Thyroid gland (tissue), 4 donors: Measurements from ENCODE around the gene GRIPAP1. TPM values are rescaled to one million over a fixed set of nuclear protein-coding genes. Genes with fewer than 3 reads are reported as not detected.
"Not testable (repeated sequence)": the region's sequence is repeated elsewhere in the genome, so short reads cannot be mapped to it uniquely, and the experiment has no call there.

Experiments used
- DNase-seq, 2 donors: peaks; one replicate each; pipeline ENCODE4 v3.0.0-alpha.2; 2019
- H3K27ac ChIP-seq, 3 donors: fragments of 200-600 bp; sonication (generic); 1 replicate in 2 of 3; 2 replicates in 1 of 3; pipeline ENCODE4 v1.5.1; 2016 to 2019; ENCODE audit warnings: mild to moderate bottlenecking in 1 of 3, moderate library complexity in 1 of 3
- H3K27me3 ChIP-seq: fragments of 200-600 bp; sonication (generic); one replicate; pipeline ENCODE4 v1.5.1; 2019
- H3K36me3 ChIP-seq, 2 donors: fragments of 200-600 bp; sonication (generic); one replicate each; pipeline ENCODE4 v1.5.1; 2016 to 2019
- H3K4me1 ChIP-seq, 2 donors: fragments of 200-600 bp; sonication (generic); one replicate each; pipeline ENCODE4 v1.5.1; 2017 to 2019
- H3K4me3 ChIP-seq, 3 donors: fragments of 200-600 bp; sonication (generic); replicated peaks in 1 of 3; 1 replicate in 2 of 3; 2 replicates in 1 of 3; pipeline ENCODE4 v1.5.1; 2016; ENCODE audit warnings: mild to moderate bottlenecking in 1 of 3
- H3K9me3 ChIP-seq: fragments of 200-600 bp; sonication (generic); one replicate; pipeline ENCODE4 v1.5.1; 2017
- POLR2A ChIP-seq, 2 donors: fragments of 450-650 bp; IDR thresholded peaks; one replicate each; pipeline ENCODE4 v1.6.1; 2017; ENCODE audit warnings: antibody characterized with exemption in 2 of 2, mild to moderate bottlenecking in 2 of 2, moderate library complexity in 1 of 2
- WGBS, 2 donors: methylation state at CpG; one replicate each; pipeline ENCODE4 v1.1.5; 2017; 5-methylcytosine and 5-hydroxymethylcytosine counted together
- intact Hi-C: fragments of 100-400 bp; cut with DNase I; formaldehyde crosslinking; loops from one replicate; pipeline ENCODE4 v1.15.1; 2023
- total RNA-seq, 4 donors: library from RNA; depleted of rRNA; stranded (reverse); fragments of >200 nt; gene quantifications; one replicate each; pipeline ENCODE4 v1.2.3, GENCODE V29; 2016
- TF ChIP-seq, protein P1 (sequence below), 6 experiments: fragments of 200-600 bp in 3 of 6; fragments of 450-650 bp in 3 of 6; sonication (generic) in 3 of 6; IDR thresholded peaks; one replicate each; pipeline ENCODE4 v1.5.1; 2016 to 2019; ENCODE audit warnings: antibody characterized with exemption in 6 of 6, mild to moderate bottlenecking in 2 of 6, inconsistent platforms in 1 of 6, moderate library complexity in 1 of 6

GRIPAP1 gene
- total RNA-seq, 4 donors from 2014 or later: 30.6 to 33.9 (median 33.4) TPM

DNA sequence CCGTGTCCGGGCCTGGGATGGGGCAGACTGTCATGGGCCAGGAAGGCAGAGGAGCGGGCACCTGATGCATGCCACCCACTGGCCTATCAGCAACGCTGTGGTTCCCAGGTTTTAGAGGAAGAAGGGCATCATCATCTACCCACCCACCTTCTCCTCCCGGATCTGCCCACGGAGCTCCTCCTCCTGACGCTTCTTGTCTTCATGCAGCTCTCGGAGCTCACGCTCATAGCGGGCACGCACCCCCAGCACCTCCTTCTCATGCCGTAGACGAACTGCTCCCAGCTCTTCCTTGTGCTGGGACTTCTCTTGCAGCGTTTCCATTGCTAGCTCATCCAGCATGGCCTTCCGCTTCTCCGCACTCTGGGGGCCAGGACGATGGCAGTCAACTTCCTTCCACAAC is 19.0 kb downstream of the GRIPAP1 start:
- H3K4me1 ChIP-seq: no peaks in the 10 kb centered on the region
- no peaks in the 10 kb centered on the region for H3K9me3 ChIP-seq
- H3K4me3 ChIP-seq: no peak overlapping the region
- no peaks in the 10 kb centered on the region for H3K27me3 ChIP-seq
- WGBS, 2 donors: 94 to 95% methylated on average over 9 to 15 of the region's 17 CpGs
- no peak for DNase-seq
- TF ChIP-seq, protein P1, sequence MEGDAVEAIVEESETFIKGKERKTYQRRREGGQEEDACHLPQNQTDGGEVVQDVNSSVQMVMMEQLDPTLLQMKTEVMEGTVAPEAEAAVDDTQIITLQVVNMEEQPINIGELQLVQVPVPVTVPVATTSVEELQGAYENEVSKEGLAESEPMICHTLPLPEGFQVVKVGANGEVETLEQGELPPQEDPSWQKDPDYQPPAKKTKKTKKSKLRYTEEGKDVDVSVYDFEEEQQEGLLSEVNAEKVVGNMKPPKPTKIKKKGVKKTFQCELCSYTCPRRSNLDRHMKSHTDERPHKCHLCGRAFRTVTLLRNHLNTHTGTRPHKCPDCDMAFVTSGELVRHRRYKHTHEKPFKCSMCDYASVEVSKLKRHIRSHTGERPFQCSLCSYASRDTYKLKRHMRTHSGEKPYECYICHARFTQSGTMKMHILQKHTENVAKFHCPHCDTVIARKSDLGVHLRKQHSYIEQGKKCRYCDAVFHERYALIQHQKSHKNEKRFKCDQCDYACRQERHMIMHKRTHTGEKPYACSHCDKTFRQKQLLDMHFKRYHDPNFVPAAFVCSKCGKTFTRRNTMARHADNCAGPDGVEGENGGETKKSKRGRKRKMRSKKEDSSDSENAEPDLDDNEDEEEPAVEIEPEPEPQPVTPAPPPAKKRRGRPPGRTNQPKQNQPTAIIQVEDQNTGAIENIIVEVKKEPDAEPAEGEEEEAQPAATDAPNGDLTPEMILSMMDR (IDR thresholded peaks at IDR 0.05): no peak
- TF ChIP-seq POLR2A (IDR thresholded peaks at IDR 0.05): no peak
- H3K36me3 ChIP-seq: peaks cover 27 to 30% of the 10 kb centered on the region in 2 donors
- intact Hi-C loops: no loop called here
- H3K27ac ChIP-seq: no peak overlapping the region

GRCh38 chrX:48981178-48981577 is 20.9 kb downstream of the GRIPAP1 start:
- Histone ChIP-seq H3K9me3 (no peaks in the 10 kb centered on the region), H3K27ac (no peak overlapping the region), H3K36me3 (peaks cover 27 to 33% of the 10 kb centered on the region in 2 donors), H3K4me3 (no peak overlapping the region), H3K27me3 (no peaks in the 10 kb centered on the region), H3K4me1 (no peaks in the 10 kb centered on the region)
- no peak for TF ChIP-seq POLR2A (IDR thresholded peaks at IDR 0.05)
- TF ChIP-seq, protein P1 (IDR thresholded peaks at IDR 0.05): no peak
- 94 to 95% methylated on average over 5 to 10 of the region's 10 CpGs for WGBS, 2 donors
- DNase-seq: no peak
- intact Hi-C loops: no loop called here

GRCh38 chrX:48980341-48980740 is 21.7 kb downstream of the GRIPAP1 start:
- H3K4me1 ChIP-seq, H3K4me3 ChIP-seq, H3K27me3 ChIP-seq, H3K27ac ChIP-seq, H3K9me3 ChIP-seq, intact Hi-C loops, DNase-seq: not testable (repeated sequence)
- peaks cover 27 to 33% of the 10 kb centered on the region in 2 donors for H3K36me3 ChIP-seq
- WGBS, 2 donors: 87 to 95% methylated on average over 10 of the region's 10 CpGs

GRCh38 chrX:48978226-48978625 is 23.8 kb downstream of the GRIPAP1 start:
- intact Hi-C loops: no loop called here
- Histone ChIP-seq H3K27ac (no peak overlapping the region), H3K36me3 (peaks cover 15 to 31% of the 10 kb centered on the region in 2 donors), H3K27me3 (no peaks in the 10 kb centered on the region), H3K4me1 (no peaks in the 10 kb centered on the region), H3K4me3 (no peak overlapping the region), H3K9me3 (no peaks in the 10 kb centered on the region)
- WGBS, 2 donors: 91 to 96% methylated on average over 5 of the region's 5 CpGs
- TF ChIP-seq POLR2A (IDR thresholded peaks at IDR 0.05): no peak
- TF ChIP-seq, protein P1 (IDR thresholded peaks at IDR 0.05): no peak
- no peak for DNase-seq

- H3K9me3 ChIP-seq: no peaks in the 10 kb centered on the region
- peaks cover 3 to 11% of the 10 kb centered on the region in 2 donors for H3K36me3 ChIP-seq
- no peaks in the 10 kb centered on the region for H3K27me3 ChIP-seq
- no peak overlapping the region for H3K27ac ChIP-seq
- intact Hi-C loops: no loop called here
- DNase-seq: no peak
- peaks cover 7 to 8% of the 10 kb centered on the region in 2 donors for H3K4me1 ChIP-seq
- WGBS, 2 donors: 33 to 53% methylated on average over 3 of the region's 6 CpGs
- H3K4me3 ChIP-seq: no peak overlapping the region
- TF ChIP-seq, protein P1 (IDR thresholded peaks at IDR 0.05): no peak
- TF ChIP-seq POLR2A (IDR thresholded peaks at IDR 0.05): no peak
Observed at GRCh38 chrX:48976086-48976485, 26.0 kb downstream of the GRIPAP1 start.

DNA sequence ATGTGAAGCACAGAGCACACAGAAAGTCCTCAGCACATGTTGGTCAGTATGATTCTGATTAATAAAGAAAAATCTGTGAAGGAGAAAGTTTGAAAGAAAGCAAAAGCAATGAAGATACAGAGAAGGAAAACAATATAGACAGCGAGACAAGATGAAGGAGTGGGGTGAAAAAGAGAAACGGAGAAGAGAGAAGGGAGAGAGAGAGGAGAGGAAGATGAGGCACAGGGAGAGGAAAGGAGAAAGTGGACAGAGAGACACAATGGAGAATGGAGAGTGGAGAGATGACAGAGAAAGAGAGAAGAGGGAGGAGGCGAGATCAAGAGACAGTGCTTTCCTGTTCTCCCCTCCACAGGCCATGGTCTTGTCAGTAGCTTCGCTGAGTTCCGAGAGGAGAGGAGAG is 26.5 kb downstream of the GRIPAP1 start:
- DNase-seq: no peak
- intact Hi-C loops: no loop called here
- Histone ChIP-seq H3K36me3 (peaks cover 0 to 7% of the 10 kb centered on the region in 2 donors), H3K27me3 (no peaks in the 10 kb centered on the region), H3K27ac (no peak overlapping the region), H3K4me3 (no peak overlapping the region), H3K4me1 (peaks cover 7 to 8% of the 10 kb centered on the region in 2 donors), H3K9me3 (no peaks in the 10 kb centered on the region)
- 91 to 98% methylated on average over 5 of the region's 5 CpGs for WGBS, 2 donors
- TF ChIP-seq POLR2A (IDR thresholded peaks at IDR 0.05): no peak
- TF ChIP-seq, protein P1 (IDR thresholded peaks at IDR 0.05): no peak
